WERI-Rb-1 (cell line): ENCODE data around the gene SH3RF3.

Source experiments
- DNase-seq: peaks from one replicate; pipeline ENCODE4 v3.0.0-alpha.2; 2020
- H3K27ac ChIP-seq: fragments of 250-450 bp; sonication (Bioruptor Pico); 2 replicates; pipeline ENCODE4 v1.5.1; 2020; ENCODE audit warnings: mild to moderate bottlenecking, moderate library complexity
- H3K27me3 ChIP-seq: fragments of 250-450 bp; sonication (Bioruptor Pico); 2 replicates; pipeline ENCODE4 v1.5.1; 2021; ENCODE audit warnings: mild to moderate bottlenecking, low read depth, moderate library complexity; ENCODE audit not compliant: insufficient read depth, severe bottlenecking
- H3K36me3 ChIP-seq: fragments of 250-450 bp; sonication (Bioruptor Pico); 2 replicates; pipeline ENCODE4 v1.5.1; 2020; ENCODE audit warnings: mild to moderate bottlenecking, moderate library complexity
- H3K4me3 ChIP-seq: 2 replicates; pipeline ENCODE4 v1.5.1; 2011; ENCODE audit warnings: low read depth, mild to moderate bottlenecking, control low read depth, low read length
- H3K9me3 ChIP-seq: fragments of 250-450 bp; sonication (Bioruptor Pico); 2 replicates; pipeline ENCODE4 v1.5.1; 2021; ENCODE audit warnings: mild to moderate bottlenecking, moderate library complexity; ENCODE audit not compliant: severe bottlenecking
- CTCF ChIP-seq: IDR thresholded peaks from 2 replicates; pipeline ENCODE4 v1.5.1; 2011; ENCODE audit warnings: low read depth, mild to moderate bottlenecking, control low read depth, inconsistent platforms, low read length

The SH3RF3 gene

GRCh38 chr2:109145286-109145685 is 16.3 kb downstream of the SH3RF3 start:
- Histone ChIP-seq H3K27me3 (no peaks in the 10 kb centered on the region), H3K4me3 (no peak overlapping the region), H3K27ac (no peak overlapping the region), H3K36me3 (no peaks in the 10 kb centered on the region), H3K9me3 (no peaks in the 10 kb centered on the region)
- TF ChIP-seq CTCF = no peak
- no peak for DNase-seq

- TF ChIP-seq CTCF = no peak
- Histone ChIP-seq H3K27me3 (no peaks in the 10 kb centered on the region), H3K9me3 (no peaks in the 10 kb centered on the region), H3K36me3 (no peaks in the 10 kb centered on the region), H3K4me3 (no peak overlapping the region), H3K27ac (no peak overlapping the region)
- DNase-seq = no peak
Observed at GRCh38 chr2:109147405-109147804, 18.4 kb downstream of the SH3RF3 start.

GRCh38 chr2:109148117-109148746 is 19.2 kb downstream of the SH3RF3 start:
- Histone ChIP-seq H3K27me3 (no peaks in the 10 kb centered on the region), H3K36me3 (no peaks in the 10 kb centered on the region), H3K4me3 (no peak overlapping the region), H3K27ac (no peak overlapping the region), H3K9me3 (no peaks in the 10 kb centered on the region)
- TF ChIP-seq CTCF = no peak
- DNase-seq = no peak

- H3K9me3 ChIP-seq = no peaks in the 10 kb centered on the region
- no peaks in the 10 kb centered on the region for H3K36me3 ChIP-seq
- H3K27ac ChIP-seq = no peak overlapping the region
- H3K4me3 ChIP-seq = no peak overlapping the region
- no peak for DNase-seq
- no peak for TF ChIP-seq CTCF
- no peaks in the 10 kb centered on the region for H3K27me3 ChIP-seq
Observed at GRCh38 chr2:109148991-109149645, 20.1 kb downstream of the SH3RF3 start.

GRCh38 chr2:109150559-109150958 is 21.6 kb downstream of the SH3RF3 start:
- no peaks in the 10 kb centered on the region for H3K27me3 ChIP-seq
- H3K4me3 ChIP-seq = no peak overlapping the region
- H3K27ac ChIP-seq = no peak overlapping the region
- H3K9me3 ChIP-seq = no peaks in the 10 kb centered on the region
- TF ChIP-seq CTCF = no peak
- DNase-seq = no peak
- no peaks in the 10 kb centered on the region for H3K36me3 ChIP-seq

- no peaks in the 10 kb centered on the region for H3K36me3 ChIP-seq
- no peak for DNase-seq
- no peak overlapping the region for H3K4me3 ChIP-seq
- H3K27me3 ChIP-seq = no peaks in the 10 kb centered on the region
- no peak overlapping the region for H3K27ac ChIP-seq
- H3K9me3 ChIP-seq = no peaks in the 10 kb centered on the region
- TF ChIP-seq CTCF = no peak
Observed at GRCh38 chr2:109151519-109151918, 22.5 kb downstream of the SH3RF3 start.
